HG03575 (cell line): ENCODE measurements around the gene CDH24.
"Not testable (repeated sequence)": the region's sequence is repeated elsewhere in the genome, so short reads cannot be mapped to it uniquely, and the experiment has no call there.

ENCODE experiments used
- ATAC-seq: cut with Tn5 transposase; IDR thresholded peaks from one replicate; pipeline ENCODE4 v1.9.1; 2021; ENCODE audit not compliant: unreplicated experiment, insufficient number of reproducible peaks, low FRiP score; ENCODE audit errors: extremely low read depth

The CDH24 gene

DNA sequence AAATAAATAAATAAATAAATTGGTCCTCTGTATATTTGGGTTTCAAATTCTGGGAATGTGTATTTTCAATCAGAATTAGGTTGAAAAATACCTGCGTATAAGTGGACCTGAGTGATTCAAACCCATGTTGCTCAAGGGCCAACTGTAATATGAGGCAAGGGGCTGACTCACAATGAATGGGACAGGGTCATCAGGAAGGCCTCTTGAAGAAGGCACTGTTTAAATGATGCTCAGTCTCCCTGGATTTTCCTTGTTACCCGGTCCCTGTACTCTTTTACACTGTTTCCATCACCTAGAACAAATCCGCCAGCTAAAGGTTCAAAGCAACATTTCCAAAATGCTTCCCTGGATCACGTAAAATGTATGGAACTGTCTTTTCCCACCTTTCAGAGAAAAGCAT is 26.4 kb downstream of the CDH24 start:
- ATAC-seq = no peak

DNA sequence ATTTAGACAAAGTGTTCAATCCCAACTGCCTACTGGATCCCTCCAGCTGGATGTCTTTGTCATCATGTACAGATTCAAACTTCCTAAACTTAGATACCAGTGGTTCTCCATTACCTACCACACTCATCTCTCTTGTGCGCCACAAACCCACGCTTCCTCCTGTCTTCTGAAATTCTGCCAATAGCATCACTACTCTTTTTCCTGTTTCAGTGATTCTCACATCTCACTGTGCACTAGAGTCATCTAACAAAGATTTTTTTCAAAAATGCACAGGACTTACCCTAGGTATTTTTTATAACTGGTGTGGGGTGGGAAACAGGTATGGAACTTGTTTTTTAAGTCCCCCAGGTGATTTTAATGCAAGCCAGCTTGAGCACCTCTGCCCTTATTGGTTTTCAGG is 28.5 kb downstream of the CDH24 start:
- no peak for ATAC-seq

DNA sequence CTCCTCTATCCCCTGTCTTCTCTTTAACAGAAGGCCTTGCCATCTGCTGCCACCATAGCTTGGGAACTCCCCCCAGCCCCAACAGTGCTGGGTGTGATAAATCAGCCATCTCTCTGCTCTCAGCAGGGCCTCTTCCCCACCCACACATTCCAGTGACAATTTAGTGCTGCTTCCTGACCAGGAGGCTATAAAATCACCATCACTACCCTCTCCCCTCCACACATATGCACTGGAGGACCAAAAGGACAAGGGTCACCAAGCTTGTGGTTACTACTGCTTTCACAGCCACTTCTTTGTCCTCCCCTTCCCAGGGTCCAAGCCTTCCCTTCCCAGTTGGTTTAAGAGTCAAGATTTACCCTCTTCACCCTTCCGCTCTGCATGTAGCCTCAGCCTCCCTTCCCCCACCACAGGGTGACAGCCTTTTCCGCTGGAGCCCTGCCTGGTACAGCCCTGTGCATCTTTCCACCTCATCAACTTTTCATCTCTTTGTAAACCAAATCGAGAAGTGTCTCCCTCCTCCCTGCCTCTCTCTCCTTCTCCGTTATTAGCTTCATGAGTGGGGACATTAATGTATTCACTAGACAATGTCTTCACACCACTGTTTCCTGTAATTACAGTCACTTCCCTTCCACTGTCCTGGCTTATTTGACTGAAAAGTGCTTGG is 32.0 kb downstream of the CDH24 start:
- ATAC-seq = no peak

DNA sequence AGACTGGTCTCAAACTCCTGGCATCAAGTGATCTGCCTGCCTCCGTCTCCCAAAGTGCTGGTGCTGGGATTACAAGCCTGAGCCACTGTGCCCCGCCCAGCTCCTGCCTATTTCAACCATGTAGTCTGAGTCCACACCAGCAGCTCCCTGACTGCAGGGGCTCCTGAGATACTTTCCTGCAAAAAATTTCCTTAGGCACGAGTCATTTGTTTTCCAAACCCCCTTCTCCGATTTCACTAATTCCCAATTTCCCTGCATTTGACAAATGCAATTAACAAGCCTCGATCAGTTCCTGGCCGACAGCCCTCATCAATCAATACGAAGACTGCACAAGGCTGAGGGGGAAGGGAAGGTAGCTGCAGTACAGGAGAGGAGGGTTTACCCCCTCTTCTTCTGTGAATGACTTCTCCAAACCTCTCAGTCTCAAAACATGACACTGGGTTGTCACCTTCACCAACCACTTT is 32.7 kb downstream of the CDH24 start:
- ATAC-seq = no peak

DNA sequence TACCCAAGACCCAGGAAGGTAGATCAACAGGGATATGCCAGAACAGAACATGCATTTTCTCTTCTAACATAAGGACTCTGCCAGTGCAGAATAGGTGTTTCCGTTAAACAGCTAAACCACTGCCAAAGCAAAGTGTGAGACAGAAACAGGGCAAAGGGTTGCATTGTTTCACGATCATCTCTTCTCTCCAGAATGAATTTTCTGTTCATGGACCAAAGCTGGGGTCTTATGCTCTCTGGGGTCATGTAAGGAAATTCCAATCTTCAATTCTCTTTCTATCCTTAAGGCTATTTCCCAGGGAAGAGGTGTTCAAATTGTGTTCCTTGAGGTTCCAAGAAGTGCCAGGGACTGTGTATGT is 33.5 kb downstream of the CDH24 start:
- ATAC-seq = no peak

DNA sequence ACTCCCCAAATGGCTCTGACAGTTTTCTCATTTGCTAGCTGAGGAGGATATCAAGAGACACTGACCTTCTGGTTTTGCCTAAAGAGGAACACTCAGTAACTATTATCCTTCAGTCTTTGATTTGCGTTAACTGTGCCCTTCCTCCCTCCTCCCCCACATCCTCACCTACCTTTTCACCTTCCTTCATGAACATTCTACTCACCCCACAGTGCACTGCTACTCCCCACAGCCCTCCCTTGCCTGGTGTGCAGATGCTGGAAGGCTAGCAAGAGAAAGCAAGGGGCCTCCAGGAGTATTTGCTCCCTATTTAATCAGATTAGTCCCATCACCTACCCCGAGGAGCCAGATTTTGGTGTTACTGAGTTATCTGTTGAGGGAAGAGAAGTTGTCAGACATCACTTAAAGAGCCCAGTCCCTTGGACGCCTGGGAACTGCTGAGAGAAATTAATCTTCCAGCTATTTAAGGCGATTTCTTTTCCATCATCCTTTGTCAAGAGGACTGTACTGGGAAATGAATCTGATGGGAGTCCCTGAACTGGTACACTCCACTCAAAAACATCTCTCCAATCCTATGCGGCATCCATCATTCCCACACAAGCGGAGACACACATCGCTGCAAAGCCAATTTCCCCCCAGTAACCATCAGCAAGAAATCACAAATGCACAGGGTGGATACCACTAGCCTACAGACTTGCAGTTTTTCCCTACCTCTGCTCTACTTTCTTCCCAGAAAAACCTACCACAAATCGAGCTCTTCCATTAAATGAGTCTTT is 34.1 kb downstream of the CDH24 start:
- no peak for ATAC-seq

DNA sequence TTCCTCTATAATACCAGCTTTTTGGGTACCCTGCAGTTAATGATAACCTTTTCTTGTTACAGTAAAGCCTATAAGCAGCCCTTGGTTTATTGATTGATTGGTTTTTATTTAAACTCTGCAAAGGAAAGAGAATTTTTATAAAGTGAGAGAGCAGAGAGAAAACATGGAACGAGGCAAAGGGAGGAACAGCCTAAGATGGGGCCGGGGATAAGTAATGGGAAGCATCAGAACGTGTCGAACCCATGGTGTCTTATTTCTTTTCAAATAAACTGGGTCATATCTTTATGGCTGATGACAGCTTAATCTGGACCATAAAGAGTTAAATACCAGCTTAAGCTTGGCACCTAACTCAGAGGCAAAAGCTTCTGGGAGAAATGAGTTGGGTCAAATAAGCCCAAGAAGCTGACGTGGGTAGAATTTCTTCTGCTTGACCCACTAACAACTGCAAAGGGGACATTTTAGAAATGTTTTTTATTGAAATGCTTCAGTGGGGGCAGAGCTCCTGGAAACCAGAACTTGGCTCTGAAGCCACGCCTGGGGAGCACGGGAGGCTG is 35.4 kb downstream of the CDH24 start:
- no peak for ATAC-seq

DNA sequence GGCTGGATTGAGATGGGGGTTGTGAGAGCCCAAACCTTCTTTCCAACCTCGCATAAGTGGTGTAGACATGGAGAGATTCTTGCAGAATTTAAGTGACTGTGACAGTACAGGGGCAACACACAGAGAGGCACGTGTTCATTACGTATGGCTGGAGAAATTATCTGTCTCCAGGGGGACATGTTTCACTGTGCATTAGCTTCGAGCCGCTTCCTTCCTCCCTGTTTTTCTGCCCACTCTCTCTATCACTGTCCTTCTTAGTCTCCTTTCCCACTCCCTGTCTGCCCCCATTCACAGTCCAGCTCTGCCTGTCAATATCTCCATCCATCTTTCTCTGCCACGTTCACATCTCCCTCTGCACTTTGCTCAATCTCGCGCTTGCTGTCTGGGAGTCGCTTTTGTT is 35.9 kb downstream of the CDH24 start:
- ATAC-seq = no peak

DNA sequence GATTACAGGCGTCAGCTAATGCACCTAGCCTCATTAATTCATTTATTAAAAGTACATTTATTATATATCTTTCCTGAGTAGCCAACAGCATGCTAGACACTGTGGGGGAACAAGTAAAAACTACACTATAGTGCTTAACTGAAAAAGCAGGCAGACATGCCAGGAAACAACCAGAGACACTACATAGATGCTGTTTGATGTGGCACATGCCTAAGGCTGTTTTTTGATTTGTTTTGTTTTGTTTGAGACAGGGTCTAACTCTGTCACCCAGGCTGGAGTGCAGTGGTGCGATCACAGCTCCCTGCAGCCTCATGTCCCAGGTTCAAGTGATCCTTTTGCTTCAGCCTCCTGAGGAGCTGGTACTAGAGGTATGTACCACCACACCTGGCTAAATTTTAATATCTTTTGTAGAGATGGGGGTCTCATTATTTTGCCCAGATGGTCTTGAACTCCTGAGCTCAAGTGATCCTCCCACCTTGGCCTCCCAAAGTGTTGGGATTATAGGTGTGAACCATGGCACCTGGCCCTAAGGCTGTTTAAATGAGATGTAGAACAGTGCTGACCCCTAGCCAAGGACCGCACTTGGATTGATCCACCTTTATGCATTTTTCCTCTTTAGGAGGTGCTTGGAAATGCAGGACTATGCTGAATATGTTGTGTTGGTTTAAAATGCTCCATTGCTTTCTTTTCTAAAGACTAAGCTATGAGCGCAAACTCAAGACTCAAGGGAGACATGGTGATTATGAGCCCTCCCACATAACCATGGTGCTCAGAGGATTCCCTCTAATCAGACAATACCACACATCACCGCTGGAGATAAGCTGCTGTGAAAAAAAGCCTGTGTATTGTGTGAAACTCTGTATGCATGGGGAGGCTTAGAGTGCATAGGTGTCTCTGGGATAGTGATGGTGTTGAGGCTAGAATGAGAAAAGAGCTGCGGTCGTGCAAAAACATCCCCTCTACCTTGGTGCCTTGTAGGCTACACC is 36.9 kb downstream of the CDH24 start:
- no peak for ATAC-seq

DNA sequence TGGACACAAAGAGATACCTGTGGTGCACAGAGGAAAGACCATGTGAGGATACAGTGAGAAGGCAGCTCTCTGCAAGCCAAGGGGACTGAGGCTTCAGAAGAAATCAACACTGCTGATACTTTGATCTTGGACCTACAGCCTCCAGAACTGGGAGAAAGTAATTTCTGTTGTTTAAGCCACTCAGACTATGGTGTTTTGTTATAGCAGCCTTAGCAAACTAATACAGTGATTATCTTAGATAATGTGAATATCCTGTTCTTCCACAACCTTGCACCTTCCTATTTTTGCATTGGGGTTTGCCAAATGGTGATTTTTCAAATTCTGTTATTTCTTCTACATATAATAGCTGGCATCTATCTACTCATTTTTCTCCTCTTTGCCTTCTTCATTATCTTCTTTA is 39.2 kb downstream of the CDH24 start:
- no peak for ATAC-seq

DNA sequence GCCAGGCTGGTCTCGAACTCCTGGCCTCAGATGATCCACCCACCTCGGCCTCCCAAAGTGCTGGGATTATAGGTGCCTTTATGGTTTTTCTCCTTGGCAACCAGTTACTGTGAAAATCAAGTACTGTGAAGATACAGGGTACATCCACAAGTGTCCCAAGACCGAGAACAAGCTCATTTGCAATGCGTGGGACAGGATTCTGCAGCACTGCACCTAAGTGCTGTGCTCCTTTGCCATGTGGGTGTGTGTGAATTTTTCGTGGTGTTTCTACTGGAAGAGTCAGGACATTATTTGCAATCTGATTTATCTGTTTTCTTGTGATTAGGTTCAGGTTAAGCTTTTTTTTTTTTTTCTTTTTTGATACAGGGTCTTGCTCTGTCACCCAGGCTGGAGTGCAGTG is 40.2 kb downstream of the CDH24 start:
- ATAC-seq = no peak

DNA sequence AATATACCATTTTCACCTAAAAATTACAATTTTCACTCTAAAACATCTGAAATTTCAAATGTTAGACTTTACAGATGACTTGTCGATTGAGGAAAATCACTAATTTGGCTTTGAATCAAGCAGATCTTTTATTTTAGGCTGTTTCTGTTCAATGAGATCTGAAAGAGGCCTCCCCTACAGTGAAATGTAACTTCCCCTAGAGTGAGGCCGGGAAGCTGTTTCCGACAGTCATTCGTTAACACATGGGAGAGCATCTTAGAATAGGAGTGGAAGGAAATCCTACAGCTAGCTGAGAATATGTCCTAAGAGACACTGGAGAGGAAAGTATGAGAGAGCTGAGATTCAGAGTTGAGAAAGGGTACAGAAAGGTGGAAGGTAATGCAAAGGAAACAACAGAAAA is 41.7 kb downstream of the CDH24 start:
- no peak for ATAC-seq

DNA sequence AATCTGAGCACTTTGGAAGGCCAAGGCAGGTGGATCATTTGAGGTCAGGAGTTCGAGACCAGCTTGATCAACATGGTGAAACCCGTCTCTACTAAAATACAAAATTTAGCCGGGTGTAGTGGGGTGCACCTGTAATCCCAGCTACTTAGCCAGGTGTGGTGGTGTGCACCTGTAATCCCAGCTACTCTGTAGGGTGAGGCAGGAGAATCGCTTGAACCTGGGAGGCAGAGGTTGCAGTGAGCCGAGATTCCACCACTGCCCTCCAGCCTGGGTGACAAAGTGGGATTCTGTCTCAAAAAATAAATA is 43.6 kb downstream of the CDH24 start:
- ATAC-seq = not testable (repeated sequence)

DNA sequence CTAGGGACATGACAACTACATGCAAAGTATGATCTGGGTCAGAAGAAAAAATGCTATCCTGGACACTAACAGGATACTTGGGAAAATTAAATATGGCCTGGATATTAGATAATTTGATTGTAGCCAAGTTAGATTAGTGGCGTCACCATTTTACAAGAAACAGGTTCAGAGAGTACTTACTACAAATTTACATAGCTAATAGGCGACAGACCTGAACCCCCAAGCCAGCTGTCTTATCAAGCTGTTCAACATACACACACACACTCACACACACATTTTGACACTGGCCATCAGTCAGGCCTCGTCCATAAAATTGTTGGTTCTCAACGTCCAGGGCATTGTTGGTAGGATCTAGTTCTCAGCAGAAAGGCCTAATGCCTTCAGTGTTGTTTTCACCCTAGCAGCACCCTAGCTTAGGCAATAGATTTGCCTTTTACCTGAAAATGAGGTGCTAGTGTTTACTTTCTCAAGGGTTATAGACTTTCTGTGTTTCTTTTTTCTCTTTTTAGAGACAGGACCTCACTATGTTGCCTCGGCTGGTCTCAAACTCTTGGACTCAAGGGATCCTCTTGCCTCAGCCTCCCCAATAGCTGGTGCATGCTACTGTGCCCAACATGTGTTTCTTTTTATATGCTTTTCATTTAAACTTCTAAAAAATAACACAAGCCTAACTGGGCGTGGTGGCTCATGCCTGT is 44.1 kb downstream of the CDH24 start:
- no peak for ATAC-seq

DNA sequence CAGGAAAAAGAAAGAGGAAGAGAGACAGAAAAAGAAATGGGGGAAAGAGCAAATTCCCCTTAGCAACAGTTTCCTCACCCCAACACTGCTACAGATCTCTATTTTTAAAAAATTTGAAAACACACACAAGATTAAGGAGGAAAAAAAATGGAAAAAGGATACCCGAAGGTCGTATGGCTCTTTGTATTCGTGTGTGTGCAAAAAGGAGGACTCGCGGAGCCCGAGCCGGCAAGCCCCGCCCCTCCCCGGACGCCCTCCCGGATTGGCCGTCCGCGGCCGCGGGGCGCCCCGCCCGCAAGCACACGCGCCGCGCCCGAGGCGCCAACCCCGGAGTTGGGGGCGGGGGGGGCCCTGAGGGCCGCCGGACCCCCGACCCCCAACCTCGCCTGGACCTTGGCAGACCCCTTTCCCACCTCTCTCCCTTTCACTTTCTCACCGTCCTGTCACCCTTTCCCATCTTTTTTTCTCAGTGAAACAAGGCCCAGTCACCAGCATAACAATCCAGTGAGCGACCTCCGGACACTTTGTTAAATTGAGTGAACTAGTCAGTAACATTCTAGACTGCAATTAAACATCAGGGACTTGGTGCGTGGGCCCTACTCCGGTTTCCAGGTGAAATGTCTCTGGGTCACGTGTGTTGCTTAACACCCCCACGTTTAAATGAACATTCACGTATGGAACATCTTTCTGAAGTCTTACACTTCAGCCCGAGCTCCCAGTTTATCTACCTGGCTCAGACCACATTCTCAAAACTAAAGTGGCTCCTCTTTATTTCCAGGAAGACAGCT is 47.2 kb downstream of the CDH24 start, which contains the start of gene C14orf93:
Gene C14orf93, minus strand, starts transcription at position 205 of the 788 bp plus-strand sequence. CDS start 11,120 bp downstream, outside the sequence.
- ATAC-seq = no peak

DNA sequence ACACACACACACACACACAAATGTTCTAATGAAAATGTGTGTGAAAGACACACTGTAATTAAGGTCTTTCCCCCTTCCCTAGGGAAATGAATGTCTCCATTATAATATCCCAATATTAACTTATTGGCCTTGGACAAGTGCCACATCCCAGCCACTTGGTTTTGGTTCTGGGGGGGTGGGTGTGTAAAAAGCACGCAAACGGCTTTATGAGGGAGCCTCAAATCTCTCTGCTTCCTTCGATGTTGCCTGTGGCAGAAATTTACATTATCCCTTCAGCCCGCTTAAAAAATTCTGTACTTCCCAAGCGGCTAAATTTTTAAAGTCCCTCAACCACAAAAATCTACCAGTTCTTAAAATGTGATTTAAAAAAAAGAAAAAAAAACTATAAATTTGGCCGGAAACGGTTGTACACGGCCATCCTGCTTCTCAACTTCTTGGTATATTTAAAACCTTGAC is 47.8 kb downstream of the CDH24 start:
- no peak for ATAC-seq

DNA sequence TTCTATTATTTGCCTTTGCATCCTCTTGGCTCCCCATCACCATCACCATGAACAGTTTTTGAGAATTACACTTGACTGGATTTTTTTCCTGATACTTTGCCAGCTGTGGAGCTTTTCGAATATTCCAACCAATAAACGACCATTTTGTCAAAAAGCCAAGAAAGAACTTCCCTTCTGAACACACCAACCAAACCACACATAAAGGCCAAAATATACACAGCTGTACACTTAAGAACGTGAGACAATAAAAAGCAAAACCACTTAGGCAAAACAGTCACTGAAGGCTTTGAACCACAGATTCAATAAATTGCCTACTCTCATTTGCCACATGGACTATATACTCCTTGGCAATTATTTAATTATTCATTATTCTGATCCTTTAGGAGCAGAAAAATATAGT is 48.5 kb downstream of the CDH24 start:
- no peak for ATAC-seq
